DMS53 treated with DMSO at 0.1 percent for 48 hours (cell line): ENCODE results near the gene PRELID1.
A peak's percentile ranks its signal among the peaks of the same experiment; 100 is the strongest.
"Not testable (repeated sequence)": the region's sequence is repeated elsewhere in the genome, so short reads cannot be mapped to it uniquely, and the experiment has no call there.

Experiments
- DNase-seq: peaks from one replicate; lab custom pipeline; 2025; ENCODE audit not compliant: unreplicated experiment; lab: John Stamatoyannopoulos, UW

PRELID1 gene

GRCh38 chr5:177299697-177300096, 3.9 kb upstream of the PRELID1 start:
- no peak for DNase-seq

GRCh38 chr5:177300236-177300880, 3.2 kb upstream of the PRELID1 start:
- DNase-seq, result no peak

- DNase-seq, result no peak
These were observed 2.6 kb upstream of the PRELID1 start for GRCh38 chr5:177300951-177301350.

GRCh38 chr5:177301503-177302165, 2.0 kb upstream of the PRELID1 start:
- DNase-seq, result peak; percentile 98

GRCh38 chr5:177302354-177303110, 1.1 kb upstream of the PRELID1 start:
- no peak for DNase-seq

GRCh38 chr5:177303925-177304391, 359 bp downstream of the PRELID1 start:
- no peak for DNase-seq

- DNase-seq, result no peak
These were observed 957 bp downstream of the PRELID1 start for GRCh38 chr5:177304392-177305119.

GRCh38 chr5:177306103-177306640, 2.6 kb downstream of the PRELID1 start:
- DNase-seq, result not testable (repeated sequence)

GRCh38 chr5:177306674-177307543, 3.3 kb downstream of the PRELID1 start:
- no peak for DNase-seq

- DNase-seq, result no peak
These were observed 4.2 kb downstream of the PRELID1 start for GRCh38 chr5:177307544-177308363.

- no peak for DNase-seq
These were observed 5.1 kb downstream of the PRELID1 start for GRCh38 chr5:177308740-177309139.

GRCh38 chr5:177309351-177310191, 6.0 kb downstream of the PRELID1 start:
- peak; percentile 70 for DNase-seq

- DNase-seq, result no peak
These were observed 6.7 kb downstream of the PRELID1 start for GRCh38 chr5:177310332-177310731.

- DNase-seq, result peak; percentile 38
These were observed 7.3 kb downstream of the PRELID1 start for GRCh38 chr5:177310757-177311391.

GRCh38 chr5:177311392-177311722, 7.8 kb downstream of the PRELID1 start:
- DNase-seq, result peak; percentile 29

- peak; percentile 94 for DNase-seq
These were observed 8.4 kb downstream of the PRELID1 start, which contains the start of gene MXD3 for GRCh38 chr5:177311723-177312648. MXD3 (minus strand) TSS chr5:177311898; CDS start chr5:177311830, 68 bp downstream.
